RWPE2 (cell line): ENCODE results near the gene MAG.
A peak's percentile ranks its signal among the peaks of the same experiment; 100 is the strongest.

ENCODE experiments used
- ATAC-seq: fragments of 200-7000 bp; cut with Tn5 transposase; 3 replicates; pipeline ENCODE4 v1.9.1; 2021; ENCODE audit warnings: low read depth
- DNase-seq: peaks from one replicate; pipeline ENCODE4 v3.0.0-alpha.2; 2020; ENCODE audit warnings: low spot score
- H3K27ac ChIP-seq: fragments of 450-650 bp; 2 replicates; pipeline ENCODE4 v1.5.1; 2017; ENCODE audit warnings: mild to moderate bottlenecking; ENCODE audit not compliant: poor library complexity, severe bottlenecking
- H3K27me3 ChIP-seq: fragments of 250-450 bp; sonication (Bioruptor Pico); 2 replicates; pipeline ENCODE4 v1.5.1; 2021; ENCODE audit warnings: mild to moderate bottlenecking, moderate library complexity; ENCODE audit not compliant: insufficient read depth, poor library complexity, severe bottlenecking
- H3K36me3 ChIP-seq: fragments of 250-450 bp; sonication (Bioruptor Pico); 2 replicates; pipeline ENCODE4 v1.5.1; 2020; ENCODE audit warnings: low read depth, mild to moderate bottlenecking, moderate library complexity
- H3K4me1 ChIP-seq: fragments of 250-450 bp; sonication (Bioruptor Pico); 2 replicates; pipeline ENCODE4 v1.5.1; 2021; ENCODE audit warnings: mild to moderate bottlenecking, moderate library complexity; ENCODE audit not compliant: insufficient read depth, poor library complexity, severe bottlenecking
- H3K4me3 ChIP-seq: fragments of 250-450 bp; sonication (Bioruptor Pico); 2 replicates; pipeline ENCODE4 v1.5.1; 2021; ENCODE audit warnings: mild to moderate bottlenecking, moderate library complexity; ENCODE audit not compliant: severe bottlenecking
- H3K9me3 ChIP-seq: fragments of 250-450 bp; sonication (Bioruptor Pico); 2 replicates; pipeline ENCODE4 v1.5.1; 2021; ENCODE audit warnings: mild to moderate bottlenecking, moderate library complexity; ENCODE audit not compliant: severe bottlenecking
- CTCF ChIP-seq: fragments of 450-650 bp; IDR thresholded peaks from one replicate; pipeline ENCODE4 v1.5.1; 2017; ENCODE audit warnings: mild to moderate bottlenecking, moderate library complexity; ENCODE audit not compliant: poor library complexity, severe bottlenecking

MAG gene

GRCh38 chr19:35291916-35292315 lies at the start of gene MAG:
Gene MAG, plus strand, starts transcription at chr19:35292161. Its CDS starts 3,248 bp downstream, at chr19:35295409.
- Histone ChIP-seq H3K4me1 (no peaks in the 10 kb centered on the region), H3K36me3 (no peaks in the 10 kb centered on the region), H3K27me3 (peaks cover 43% of the 10 kb centered on the region), H3K9me3 (no peaks in the 10 kb centered on the region), H3K27ac (no peak within 1 kb of the TSS), H3K4me3 (no peak within 1 kb of the TSS)
- ATAC-seq = no peak
- TF ChIP-seq CTCF = no peak
- no peak for DNase-seq

DNA sequence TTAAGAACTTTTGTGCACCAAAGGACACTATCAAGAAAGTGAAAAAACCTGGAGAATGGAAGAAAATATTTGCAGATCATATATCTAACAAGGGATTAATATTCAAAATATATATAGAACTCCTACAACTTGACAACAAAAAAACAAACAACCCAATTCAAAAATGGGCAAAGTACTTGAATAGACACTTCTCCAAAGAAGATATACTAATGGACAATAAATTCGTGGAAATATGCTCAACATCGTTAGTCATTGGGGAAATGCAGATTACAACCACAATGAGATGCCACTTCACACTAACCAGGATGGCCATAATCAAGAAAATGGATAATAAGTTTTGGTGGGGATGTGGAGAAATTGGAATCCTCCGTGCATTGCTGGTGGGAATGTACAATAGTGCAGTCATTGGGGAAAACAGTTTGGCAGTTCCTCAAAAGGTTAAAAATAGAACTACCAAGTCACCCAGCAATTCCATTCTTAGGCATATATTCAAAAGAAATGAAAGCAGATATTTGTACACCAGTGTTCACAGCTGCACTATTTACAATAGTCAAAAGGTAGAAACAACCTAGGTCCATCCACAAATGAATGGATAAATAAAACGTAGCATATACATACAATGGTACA lies 45.4 kb upstream of the MAG start:
- Histone ChIP-seq H3K4me1 (no peaks in the 10 kb centered on the region), H3K4me3 (no peak overlapping the region), H3K27ac (no peak overlapping the region), H3K36me3 (peaks cover 11% of the 10 kb centered on the region), H3K27me3 (peaks cover 5% of the 10 kb centered on the region), H3K9me3 (peaks cover 5% of the 10 kb centered on the region)
- ATAC-seq (no peak), DNase-seq (no peak)
- TF ChIP-seq CTCF = no peak

- no peaks in the 10 kb centered on the region for H3K9me3 ChIP-seq
- peak overlapping the region; percentile 87 for H3K27ac ChIP-seq
- H3K36me3 ChIP-seq = peaks cover 18% of the 10 kb centered on the region
- peak; percentile 93 for DNase-seq
- no peaks in the 10 kb centered on the region for H3K27me3 ChIP-seq
- H3K4me1 ChIP-seq = no peaks in the 10 kb centered on the region
- TF ChIP-seq CTCF = peak; percentile 78
- ATAC-seq = peak; percentile 69
- peak overlapping the region; percentile 54 for H3K4me3 ChIP-seq
Observed at GRCh38 chr19:35247526-35248309, 44.2 kb upstream of the MAG start.

GRCh38 chr19:35248310-35249145 lies 43.4 kb upstream of the MAG start, which contains the start of gene LSR:
Gene LSR, plus strand, starts transcription at chr19:35249002. Its CDS starts 21 bp downstream, at chr19:35249023.
- Histone ChIP-seq H3K9me3 (no peaks in the 10 kb centered on the region), H3K36me3 (peaks cover 26% of the 10 kb centered on the region), H3K27ac (peak within 1 kb of the TSS; percentile 87), H3K4me1 (no peaks in the 10 kb centered on the region), H3K27me3 (no peaks in the 10 kb centered on the region), H3K4me3 (peak within 1 kb of the TSS; percentile 54)
- DNase-seq (peak; percentile 96), ATAC-seq (peak; percentile 86)
- no peak for TF ChIP-seq CTCF
